Neural cell (in vitro differentiated cells): ENCODE results near the gene UBXN6. TPM values are rescaled to one million over a fixed set of nuclear protein-coding genes. Genes with fewer than 3 reads are reported as not detected.

Experiments
- H2AFZ ChIP-seq: fragments of 200-600, 300-800 bp; sonication (generic), shearing (Covaris generic); 2 replicates; pipeline ENCODE4 v1.6.0; 2014; ENCODE audit warnings: low read depth, mild to moderate bottlenecking, antibody characterized with exemption, low read length, moderate library complexity
- H3F3A ChIP-seq: fragments of 200-600 bp; shearing (Covaris generic); 2 replicates; pipeline ENCODE4 v1.6.1; 2016; ENCODE audit warnings: mild to moderate bottlenecking, moderate library complexity, mixed read lengths, antibody characterized with exemption, low read length; ENCODE audit not compliant: insufficient read depth, poor library complexity, severe bottlenecking
- H3K27ac ChIP-seq: fragments of 200-600, 300-800 bp; sonication (generic), shearing (Covaris generic); 2 replicates; pipeline ENCODE4 v1.5.1; 2014; ENCODE audit warnings: mild to moderate bottlenecking, low read length, moderate library complexity
- H3K27me3 ChIP-seq: fragments of 300-800, 200-600 bp; sonication (generic), shearing (Covaris generic); 2 replicates; pipeline ENCODE4 v1.6.0; 2014; ENCODE audit warnings: mild to moderate bottlenecking, low read depth, low read length, moderate library complexity; ENCODE audit not compliant: insufficient read depth
- H3K36me3 ChIP-seq: fragments of 300-800, 200-600 bp; sonication (generic), shearing (Covaris generic); 2 replicates; pipeline ENCODE4 v1.5.1; 2014; ENCODE audit warnings: mild to moderate bottlenecking, antibody characterized with exemption, low read length, moderate library complexity; ENCODE audit not compliant: insufficient read depth
- H3K4me2 ChIP-seq: fragments of 300-800, 200-600 bp; sonication (generic), shearing (Covaris generic); 2 replicates; pipeline ENCODE4 v1.6.0; 2014; ENCODE audit warnings: mild to moderate bottlenecking, low read length
- H3K4me3 ChIP-seq: fragments of 300-800, 200-600 bp; sonication (generic), shearing (Covaris generic); 2 replicates; pipeline ENCODE4 v1.5.1; 2014; ENCODE audit warnings: mild to moderate bottlenecking, low read length, moderate library complexity
- H3K79me2 ChIP-seq: fragments of 200-600 bp; shearing (Covaris generic); replicated peaks from 2 replicates; pipeline ENCODE4 v1.6.0; 2014; ENCODE audit warnings: mild to moderate bottlenecking, low read length, moderate library complexity; ENCODE audit not compliant: insufficient read depth
- H3K9ac ChIP-seq: fragments of 300-800, 200-600 bp; sonication (generic), shearing (Covaris generic); 2 replicates; pipeline ENCODE4 v1.6.1; 2016; ENCODE audit warnings: mild to moderate bottlenecking, low read length, mixed read lengths
- H3K9me2 ChIP-seq: fragments of 200-600 bp; shearing (Covaris generic); 2 replicates; pipeline ENCODE4 v1.6.1; 2016; ENCODE audit warnings: mild to moderate bottlenecking, low read length, mixed read lengths; ENCODE audit not compliant: insufficient read depth
- H3K9me3 ChIP-seq: fragments of 200-600, 300-800 bp; sonication (generic), shearing (Covaris generic); 2 replicates; pipeline ENCODE4 v1.6.1; 2016; ENCODE audit warnings: mild to moderate bottlenecking, mixed run types, low read length, moderate library complexity, mixed read lengths
- H4K20me1 ChIP-seq: fragments of 200-600 bp; shearing (Covaris generic); 2 replicates; pipeline ENCODE4 v1.6.1; 2016; ENCODE audit warnings: mild to moderate bottlenecking, mixed run types; ENCODE audit not compliant: insufficient read depth
- CTCF ChIP-seq: fragments of 450-650 bp; IDR thresholded peaks from 2 replicates; pipeline ENCODE4 v1.5.1; 2014; ENCODE audit warnings: antibody characterized with exemption, mild to moderate bottlenecking, moderate library complexity; ENCODE audit not compliant: poor library complexity, severe bottlenecking
- EP300 ChIP-seq: fragments of 450-650 bp; conservative IDR thresholded peaks from 2 replicates; pipeline ENCODE4 v1.6.1; 2014; ENCODE audit warnings: antibody characterized with exemption, mild to moderate bottlenecking, moderate library complexity; ENCODE audit not compliant: poor library complexity, severe bottlenecking
- EZH2 ChIP-seq: fragments of 200-600, 300-800 bp; shearing (Covaris generic), sonication (generic); IDR thresholded peaks from 2 replicates; pipeline ENCODE4 v1.6.1; 2014; ENCODE audit warnings: antibody characterized with exemption, low read length, borderline replicate concordance, mild to moderate bottlenecking; ENCODE audit not compliant: insufficient read depth, poor library complexity, severe bottlenecking
- MXI1 ChIP-seq: fragments of 450-650 bp; conservative IDR thresholded peaks from 2 replicates; pipeline ENCODE4 v1.6.1; 2014; ENCODE audit warnings: antibody characterized with exemption, mild to moderate bottlenecking; ENCODE audit not compliant: poor library complexity, severe bottlenecking
- POLR2AphosphoS5 ChIP-seq: IDR thresholded peaks from 2 replicates; pipeline ENCODE4 v1.6.1; 2012
- RAD21 ChIP-seq: fragments of 450-650 bp; conservative IDR thresholded peaks from 2 replicates; pipeline ENCODE4 v1.6.1; 2014; ENCODE audit warnings: antibody characterized with exemption, mild to moderate bottlenecking, moderate library complexity
- REST ChIP-seq: IDR thresholded peaks from 2 replicates; pipeline ENCODE4 v1.6.1; 2012; ENCODE audit warnings: borderline replicate concordance
- SMC3 ChIP-seq: fragments of 450-650 bp; conservative IDR thresholded peaks from 2 replicates; pipeline ENCODE4 v1.6.1; 2014; ENCODE audit warnings: antibody characterized with exemption, mild to moderate bottlenecking, moderate library complexity; ENCODE audit not compliant: poor library complexity
- TAF1 ChIP-seq: IDR thresholded peaks from 2 replicates; pipeline ENCODE4 v1.6.1; 2012; ENCODE audit warnings: low read depth
- polyA plus RNA-seq: library from polyadenylated mRNA; depleted of rRNA; stranded (reverse); fragments of >200 nt; gene quantifications from 2 replicates; pipeline ENCODE4 v1.2.3, GENCODE V29; 2014

The UBXN6 gene
- polyA plus RNA-seq, 1 donor from 2014 or later: 102 TPM

- no peak overlapping the region for H3K9ac ChIP-seq
- no peak overlapping the region for H2AFZ ChIP-seq
- no peaks in the 10 kb centered on the region for H3K36me3 ChIP-seq
- no peaks in the 10 kb centered on the region for H3K9me2 ChIP-seq
- H3K27me3 ChIP-seq: no peaks in the 10 kb centered on the region
- no peaks in the 10 kb centered on the region for H3K9me3 ChIP-seq
- H3K4me2 ChIP-seq: no peak overlapping the region
- no peaks in the 10 kb centered on the region for H3F3A ChIP-seq
- H4K20me1 ChIP-seq: no peaks in the 10 kb centered on the region
- no peaks in the 10 kb centered on the region for H3K79me2 ChIP-seq
- TF ChIP-seq EP300: no peak
- H3K4me3 ChIP-seq: no peak overlapping the region
- no peak overlapping the region for H3K27ac ChIP-seq
Observed at GRCh38 chr19:4488496-4488895, 30.9 kb upstream of the UBXN6 start.

- H3K79me2 ChIP-seq: no peaks in the 10 kb centered on the region
- H3K9me2 ChIP-seq: no peaks in the 10 kb centered on the region
- H2AFZ ChIP-seq: no peak overlapping the region
- no peaks in the 10 kb centered on the region for H3F3A ChIP-seq
- no peak for TF ChIP-seq CTCF
- no peak for TF ChIP-seq POLR2AphosphoS5
- no peak for TF ChIP-seq EZH2
- no peak for TF ChIP-seq MXI1
- TF ChIP-seq EP300: no peak
- no peak for TF ChIP-seq REST
- no peak for TF ChIP-seq TAF1
- TF ChIP-seq SMC3: no peak
- TF ChIP-seq RAD21: no peak
- no peaks in the 10 kb centered on the region for H3K9me3 ChIP-seq
- H3K4me3 ChIP-seq: no peak overlapping the region
- no peaks in the 10 kb centered on the region for H3K27me3 ChIP-seq
- no peak overlapping the region for H3K4me2 ChIP-seq
- H4K20me1 ChIP-seq: no peaks in the 10 kb centered on the region
- H3K9ac ChIP-seq: no peak overlapping the region
- no peaks in the 10 kb centered on the region for H3K36me3 ChIP-seq
- H3K27ac ChIP-seq: no peak overlapping the region
Observed at GRCh38 chr19:4487572-4487971, 30.0 kb upstream of the UBXN6 start.

GRCh38 chr19:4483385-4483784, 25.8 kb upstream of the UBXN6 start:
- TF ChIP-seq SMC3 (no peak), TAF1 (no peak), RAD21 (no peak), REST (no peak), CTCF (no peak), EZH2 (no peak), MXI1 (no peak), POLR2AphosphoS5 (no peak), EP300 (no peak)
- Histone ChIP-seq H3K79me2 (no peaks in the 10 kb centered on the region), H3K9me3 (no peaks in the 10 kb centered on the region), H3K36me3 (no peaks in the 10 kb centered on the region), H3K9ac (no peak overlapping the region), H3K27me3 (no peaks in the 10 kb centered on the region), H3F3A (no peaks in the 10 kb centered on the region), H3K4me3 (no peak overlapping the region), H3K9me2 (no peaks in the 10 kb centered on the region), H4K20me1 (no peaks in the 10 kb centered on the region), H3K27ac (no peak overlapping the region), H2AFZ (no peak overlapping the region), H3K4me2 (no peak overlapping the region)
